CD4-positive, alpha-beta T cell treated with Interleukin-10 for 1 hour (primary cell): ENCODE results near the gene SLC35F4.
"Not testable (repeated sequence)": the region's sequence is repeated elsewhere in the genome, so short reads cannot be mapped to it uniquely, and the experiment has no call there.

Experiments used
- DNase-seq: peaks from one replicate; pipeline ENCODE4 v3.0.0-alpha.2; 2020

The SLC35F4 gene

DNA sequence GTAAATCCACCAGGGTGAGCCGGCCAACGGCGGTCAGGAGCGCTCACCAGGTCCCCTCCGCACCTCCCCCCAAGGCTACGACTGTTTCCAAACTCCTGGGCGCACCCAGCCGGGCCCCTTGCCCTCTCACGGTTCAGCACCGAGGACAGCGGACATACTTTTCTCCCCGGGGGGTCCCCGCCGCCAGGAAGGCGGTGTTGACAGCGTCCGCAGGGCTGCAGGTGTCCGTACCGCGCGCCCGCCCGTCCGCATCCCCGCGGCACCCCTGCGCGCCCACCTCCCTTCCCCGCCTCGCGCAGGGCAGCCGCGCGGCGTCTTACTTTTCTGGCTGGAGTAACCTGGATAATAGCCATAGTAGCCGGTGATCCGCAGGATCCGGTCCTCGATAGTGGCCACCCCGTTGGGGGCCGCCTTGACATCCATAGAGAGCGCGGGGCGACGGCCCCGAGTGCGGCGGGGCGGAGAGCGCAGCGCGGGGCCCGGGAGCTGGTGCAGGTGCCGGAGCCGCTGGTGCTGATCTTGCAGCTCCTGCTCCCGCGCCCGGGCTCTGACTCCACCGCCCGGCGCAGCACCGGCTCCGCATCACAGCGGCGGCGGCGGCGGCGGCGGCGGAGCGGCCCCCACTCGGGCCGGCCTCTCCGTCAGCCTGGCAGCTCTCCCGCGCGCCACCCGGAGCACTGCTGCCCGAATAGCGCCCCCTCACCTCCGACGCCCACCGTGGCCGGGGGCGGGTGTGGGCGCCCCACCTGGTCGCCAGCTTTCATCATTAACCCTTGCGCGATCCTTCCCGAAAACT lies at the start of gene SLC35F4:
TSS of gene SLC35F4 (minus strand) at position 690 of the 796 bp plus-strand sequence.
- no peak for DNase-seq

DNA sequence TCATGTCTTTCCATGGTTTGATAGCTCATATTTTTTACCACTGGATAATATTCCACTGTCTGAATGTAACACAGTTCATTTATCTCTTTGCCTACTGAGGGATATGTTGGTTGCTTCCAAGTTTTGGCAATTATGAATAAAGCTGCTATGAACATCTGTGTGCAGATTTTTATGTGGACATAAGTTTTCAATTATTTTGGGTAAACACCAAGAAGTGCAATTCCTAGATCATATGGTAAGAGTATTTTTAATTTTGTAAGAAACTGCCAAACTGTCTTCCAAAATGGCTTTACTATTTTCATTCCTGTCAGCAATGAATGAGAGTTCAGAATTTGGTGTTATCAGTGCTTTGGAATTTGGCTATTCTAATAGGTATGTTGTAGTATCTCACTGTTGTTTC lies 43.7 kb upstream of the SLC35F4 start:
- no peak for DNase-seq

DNA sequence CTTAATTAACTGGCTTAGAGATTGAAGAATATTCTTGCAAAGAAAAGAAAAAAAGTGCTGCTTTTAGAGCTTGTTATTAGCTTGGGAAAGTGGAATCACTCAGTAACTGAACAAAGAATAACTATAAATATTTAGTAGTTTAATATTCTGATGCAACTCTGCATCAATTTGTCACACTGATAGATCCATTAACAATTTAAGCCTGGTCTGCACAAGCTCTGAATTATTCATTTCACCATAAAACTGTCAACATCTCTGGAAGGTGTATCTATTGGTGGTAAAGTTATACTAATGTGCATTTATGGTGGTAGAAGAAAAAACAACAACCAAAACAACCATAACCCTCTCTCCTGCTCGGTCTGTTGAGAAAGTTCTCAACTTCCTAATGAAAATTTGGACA lies 38.1 kb upstream of the SLC35F4 start:
- no peak for DNase-seq

GRCh38 chr14:57898837-57899572 lies 33.1 kb upstream of the SLC35F4 start:
- no peak for DNase-seq

GRCh38 chr14:57897144-57897748 lies 31.4 kb upstream of the SLC35F4 start:
- no peak for DNase-seq

DNA sequence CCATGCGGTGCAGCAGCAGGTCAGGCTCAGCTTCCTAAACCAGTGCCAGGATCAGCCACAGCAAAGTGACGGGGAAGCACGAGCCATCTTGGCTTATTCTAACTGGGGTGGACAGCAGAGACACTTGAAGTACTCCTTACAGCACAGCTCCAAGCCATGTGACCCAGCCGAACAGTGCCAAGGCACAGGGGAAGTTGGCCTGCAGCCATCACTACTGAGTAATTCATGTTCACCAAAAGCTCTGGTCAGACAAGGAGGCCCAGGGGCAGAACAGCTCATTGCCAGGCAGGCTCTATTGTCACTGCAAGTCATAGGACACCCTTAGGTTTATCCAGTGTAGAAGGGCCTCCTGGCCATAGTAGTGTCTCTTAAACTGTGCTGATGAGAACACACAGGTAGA lies 23.4 kb upstream of the SLC35F4 start:
- DNase-seq, result no peak

GRCh38 chr14:57884175-57884574 lies 18.3 kb upstream of the SLC35F4 start:
- no peak for DNase-seq

GRCh38 chr14:57883061-57883460 lies 17.2 kb upstream of the SLC35F4 start:
- DNase-seq, result no peak

DNA sequence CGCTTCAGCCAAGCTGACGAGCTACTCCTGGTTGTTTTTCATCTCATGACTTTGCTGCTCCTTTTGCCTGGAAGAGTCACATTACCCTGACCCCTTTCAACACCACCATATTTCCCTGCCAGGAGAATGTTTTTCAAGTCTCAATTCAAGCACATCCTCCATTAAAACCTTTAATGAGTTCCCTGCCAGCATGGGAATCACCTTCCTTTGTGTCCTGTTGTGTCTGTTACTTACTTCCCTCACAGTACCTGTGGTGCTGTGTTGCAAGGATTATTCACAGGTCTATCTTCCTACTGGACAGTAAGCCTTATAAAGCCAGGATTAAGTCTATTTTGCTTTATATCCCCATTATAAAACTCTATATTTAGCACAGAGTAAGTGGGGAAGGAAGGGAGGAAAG lies 13.6 kb upstream of the SLC35F4 start:
- no peak for DNase-seq

GRCh38 chr14:57875985-57876384 lies 10.1 kb upstream of the SLC35F4 start:
- DNase-seq, result no peak

DNA sequence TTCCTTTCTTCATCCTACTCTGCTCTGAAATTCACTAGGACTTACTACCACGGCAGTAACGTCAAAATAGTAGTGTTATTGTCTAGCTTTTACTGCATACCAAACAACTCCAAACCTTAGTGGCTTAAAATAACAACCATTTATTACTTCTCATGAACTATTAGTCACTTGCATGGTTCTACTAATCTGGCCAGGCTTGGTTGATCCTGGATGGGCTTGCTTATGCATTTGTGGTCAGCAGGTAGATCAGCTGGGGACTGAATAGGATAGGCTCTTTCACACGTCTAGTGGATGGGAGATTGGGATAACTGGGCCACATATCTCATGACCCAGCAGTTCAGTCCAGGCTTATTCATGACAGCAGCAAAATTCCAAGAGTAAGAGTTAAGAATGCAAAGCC lies 9.4 kb upstream of the SLC35F4 start:
- DNase-seq, result no peak

GRCh38 chr14:57871459-57872080 lies 5.7 kb upstream of the SLC35F4 start:
- no peak for DNase-seq

- no peak for DNase-seq
These were observed 5.0 kb upstream of the SLC35F4 start for GRCh38 chr14:57870686-57871457.

- DNase-seq, result no peak
These were observed 3.7 kb upstream of the SLC35F4 start for GRCh38 chr14:57869617-57870016.

GRCh38 chr14:57866199-57866705 lies 360 bp upstream of the SLC35F4 start:
- DNase-seq, result no peak

GRCh38 chr14:57865066-57865402 lies 858 bp downstream of the SLC35F4 start:
- no peak for DNase-seq

DNA sequence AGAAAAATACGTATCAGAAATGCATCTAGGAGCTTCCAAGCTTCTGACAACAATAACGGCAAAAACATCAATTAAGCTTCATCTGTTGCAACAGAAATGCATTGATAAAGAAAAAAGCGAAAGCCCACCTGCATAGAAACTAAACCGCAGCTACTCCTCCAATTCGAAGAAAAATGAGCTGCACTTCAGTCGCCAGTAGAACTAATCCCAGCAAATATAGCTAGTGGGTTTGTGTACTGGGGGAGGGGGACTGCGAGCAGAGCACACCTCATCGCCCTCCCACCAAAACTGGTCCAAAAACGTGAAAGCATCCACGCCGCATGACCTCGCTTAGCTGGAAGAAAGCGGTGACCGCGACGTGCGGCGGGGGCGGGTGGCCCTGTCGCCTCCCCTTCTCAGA lies 1.2 kb downstream of the SLC35F4 start:
- DNase-seq, result no peak

DNA sequence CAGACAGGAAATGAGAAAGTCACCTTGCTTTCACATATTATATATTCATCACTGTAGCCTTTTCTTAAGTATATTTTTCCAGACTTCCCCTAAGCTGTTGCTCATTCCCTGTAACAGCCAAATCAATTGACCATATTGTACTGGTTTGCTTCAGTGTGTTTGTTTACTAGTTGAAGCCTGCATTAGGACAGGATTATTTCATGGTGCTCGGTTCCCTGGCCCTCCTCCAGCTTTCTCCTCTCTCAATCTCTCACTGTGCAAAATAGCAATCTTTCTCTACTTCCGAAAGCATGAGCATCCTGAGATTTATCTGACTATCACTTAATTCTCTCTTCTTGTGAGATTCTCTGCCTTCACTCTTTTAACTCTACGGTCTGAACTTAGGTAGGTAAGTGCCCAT lies 2.4 kb downstream of the SLC35F4 start:
- DNase-seq, result no peak

GRCh38 chr14:57855666-57856065 lies 10.2 kb downstream of the SLC35F4 start:
- DNase-seq, result not testable (repeated sequence)

DNA sequence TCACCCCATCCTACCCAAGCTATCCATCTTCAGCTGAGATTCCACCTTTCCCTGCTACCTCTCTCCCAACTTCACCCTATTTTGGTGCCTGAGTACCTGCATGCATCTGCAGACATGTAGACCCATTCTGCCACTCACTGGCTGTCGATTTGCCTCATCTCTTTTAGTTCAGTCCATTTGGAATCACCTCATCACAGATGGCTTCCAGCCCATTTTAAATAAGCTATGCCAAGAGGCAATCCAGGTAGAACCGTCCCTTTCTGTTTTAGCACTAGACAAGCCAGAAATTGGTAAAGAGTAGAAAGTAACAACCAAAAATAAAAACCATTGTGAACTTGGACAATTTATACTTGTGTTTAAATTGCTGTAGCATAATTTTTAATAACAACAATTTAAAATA lies 11.3 kb downstream of the SLC35F4 start:
- DNase-seq, result no peak

DNA sequence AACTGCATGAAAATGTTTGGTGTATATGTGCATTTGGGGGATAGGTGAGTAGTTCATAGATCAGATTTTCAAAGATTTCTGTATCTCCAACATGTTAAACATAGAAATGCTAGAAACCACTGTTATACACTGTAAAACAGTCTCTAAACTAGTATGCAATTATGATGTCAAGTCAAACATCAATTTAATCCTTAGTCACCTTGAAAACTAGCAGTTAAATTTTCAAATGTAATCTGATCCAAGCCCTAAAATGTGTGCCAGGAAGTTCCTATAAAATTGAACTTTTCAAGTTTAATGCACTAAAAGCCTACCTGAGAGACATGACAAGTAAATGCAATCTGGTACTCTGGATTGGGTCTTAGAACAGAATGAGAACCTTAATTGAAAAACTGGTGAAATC lies 14.5 kb downstream of the SLC35F4 start:
- no peak for DNase-seq

DNA sequence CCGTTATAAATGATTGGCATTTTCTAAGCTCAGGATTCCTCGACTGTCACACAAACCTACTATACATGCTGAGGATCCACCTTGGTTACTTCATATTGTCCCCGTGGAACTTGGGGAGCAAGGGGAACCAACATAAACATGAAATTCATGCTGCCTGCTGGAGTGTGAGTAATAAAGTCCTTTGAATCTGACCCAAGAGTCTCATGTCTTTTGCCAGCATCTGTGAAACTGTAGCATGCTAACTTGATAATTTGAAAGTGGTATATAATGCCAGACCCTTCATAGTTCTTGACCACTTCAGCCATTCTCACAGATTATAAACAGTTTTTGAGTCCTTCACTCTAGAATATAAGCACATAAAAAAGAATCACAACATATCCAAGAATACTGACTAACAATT lies 17.1 kb downstream of the SLC35F4 start:
- no peak for DNase-seq

GRCh38 chr14:57848353-57848752 lies 17.5 kb downstream of the SLC35F4 start:
- DNase-seq, result no peak
